Measurements from ENCODE around the gene PBXIP1.
"Not testable (repeated sequence)": the region's sequence is repeated elsewhere in the genome, so short reads cannot be mapped to it uniquely, and the experiment has no call there.

PBXIP1 gene

GRCh38 chr1:154955718-154956543, at the start of gene PBXIP1:
Gene PBXIP1 (minus strand): TSS chr1:154956099. CDS start chr1:154953721, 2,378 bp downstream.
- DNase-seq = peak; percentile 85 to 88

GRCh38 chr1:155005076-155006011, 49.4 kb upstream of the PBXIP1 start:
- peak in 1 of 2 experiments; percentile 35 for DNase-seq

GRCh38 chr1:155004352-155005075, 48.6 kb upstream of the PBXIP1 start:
- peak in 1 of 2 experiments; percentile 34 for DNase-seq

GRCh38 chr1:155003766-155004351, 48.0 kb upstream of the PBXIP1 start:
- peak in 1 of 2 experiments; percentile 46 for DNase-seq

GRCh38 chr1:155003227-155003765, 47.4 kb upstream of the PBXIP1 start:
- DNase-seq = peak; percentile 52 to 56

- DNase-seq = peak in 1 of 2 experiments; percentile 48
These were observed 46.7 kb upstream of the PBXIP1 start, which contains the start of gene ZBTB7B for GRCh38 chr1:155002464-155003226. Gene ZBTB7B (plus strand): TSS chr1:155002802. CDS start chr1:155014661, 11,859 bp downstream.

- DNase-seq = peak; percentile 99
These were observed 46.0 kb upstream of the PBXIP1 start for GRCh38 chr1:155001675-155002463.

- DNase-seq = no peak
These were observed 45.5 kb upstream of the PBXIP1 start for GRCh38 chr1:155001425-155001674.

GRCh38 chr1:155000726-155001424, 45.0 kb upstream of the PBXIP1 start:
- DNase-seq = peak; percentile 92 to 94

GRCh38 chr1:155000411-155000725, 44.5 kb upstream of the PBXIP1 start:
- no peak for DNase-seq

GRCh38 chr1:154999571-155000410, 43.9 kb upstream of the PBXIP1 start:
- peak; percentile 79 to 83 for DNase-seq

GRCh38 chr1:154998818-154999570, 43.1 kb upstream of the PBXIP1 start:
- peak; percentile 88 to 90 for DNase-seq

- DNase-seq = no peak
These were observed 42.4 kb upstream of the PBXIP1 start for GRCh38 chr1:154998201-154998780.

GRCh38 chr1:154996966-154997701, 41.2 kb upstream of the PBXIP1 start:
- no peak for DNase-seq

- DNase-seq = not testable (repeated sequence)
These were observed 39.5 kb upstream of the PBXIP1 start for GRCh38 chr1:154995301-154995983.

- no peak for DNase-seq
These were observed 38.7 kb upstream of the PBXIP1 start for GRCh38 chr1:154994591-154994990.

GRCh38 chr1:154994269-154994587, 38.3 kb upstream of the PBXIP1 start:
- no peak for DNase-seq
